Cortex of kidney (tissue), 1 donor: Measurements from ENCODE around the gene ZRANB2.

ENCODE experiments used
- DNase-seq: peaks from one replicate; lab custom pipeline; 2025; lab: John Stamatoyannopoulos, UW

Gene ZRANB2

GRCh38 chr1:71027991-71028390, 52.8 kb downstream of the ZRANB2 start:
- DNase-seq: no peak

GRCh38 chr1:71026093-71026492, 54.7 kb downstream of the ZRANB2 start:
- DNase-seq: no peak

- no peak for DNase-seq
Observed at GRCh38 chr1:71023515-71023914, 57.3 kb downstream of the ZRANB2 start.

- no peak for DNase-seq
Observed at GRCh38 chr1:71019233-71019969, 61.4 kb downstream of the ZRANB2 start.

GRCh38 chr1:71018791-71019190, 62.0 kb downstream of the ZRANB2 start:
- DNase-seq: no peak

- no peak for DNase-seq
Observed at GRCh38 chr1:71015745-71016144, 65.1 kb downstream of the ZRANB2 start.

GRCh38 chr1:71014178-71014579, 66.7 kb downstream of the ZRANB2 start:
- DNase-seq: no peak
